ENCODE data around the gene HNF1A. TPM values are rescaled to one million over a fixed set of nuclear protein-coding genes. Genes with fewer than 3 reads are reported as not detected.

HNF1A gene
- total and polyA plus RNA-seq, 9 of the 15 experiments (the other 6 are each of a cell fraction or from before 2014, with no cell fraction given), result not detected

- TF ChIP-seq, protein P1, sequence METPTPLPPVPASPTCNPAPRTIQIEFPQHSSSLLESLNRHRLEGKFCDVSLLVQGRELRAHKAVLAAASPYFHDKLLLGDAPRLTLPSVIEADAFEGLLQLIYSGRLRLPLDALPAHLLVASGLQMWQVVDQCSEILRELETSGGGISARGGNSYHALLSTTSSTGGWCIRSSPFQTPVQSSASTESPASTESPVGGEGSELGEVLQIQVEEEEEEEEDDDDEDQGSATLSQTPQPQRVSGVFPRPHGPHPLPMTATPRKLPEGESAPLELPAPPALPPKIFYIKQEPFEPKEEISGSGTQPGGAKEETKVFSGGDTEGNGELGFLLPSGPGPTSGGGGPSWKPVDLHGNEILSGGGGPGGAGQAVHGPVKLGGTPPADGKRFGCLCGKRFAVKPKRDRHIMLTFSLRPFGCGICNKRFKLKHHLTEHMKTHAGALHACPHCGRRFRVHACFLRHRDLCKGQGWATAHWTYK (CRISPR knock-in tag; IDR thresholded peaks at IDR 0.05), result no peak
- no peak for TF ChIP-seq ILF3 (IDR thresholded peaks at IDR 0.05; ENCODE audit: borderline replicate concordance)
- no peak for TF ChIP-seq CBX2 (IDR thresholded peaks at IDR 0.05; ENCODE audit: insufficient read depth, low read length, poor library complexity, severe bottlenecking)
- no peak for TF ChIP-seq SLC30A9 (CRISPR knock-in tag; IDR thresholded peaks at IDR 0.05)
- TF ChIP-seq ZNF436 (CRISPR knock-in tag; IDR thresholded peaks at IDR 0.05), result no peak
- TF ChIP-seq, protein P2, sequence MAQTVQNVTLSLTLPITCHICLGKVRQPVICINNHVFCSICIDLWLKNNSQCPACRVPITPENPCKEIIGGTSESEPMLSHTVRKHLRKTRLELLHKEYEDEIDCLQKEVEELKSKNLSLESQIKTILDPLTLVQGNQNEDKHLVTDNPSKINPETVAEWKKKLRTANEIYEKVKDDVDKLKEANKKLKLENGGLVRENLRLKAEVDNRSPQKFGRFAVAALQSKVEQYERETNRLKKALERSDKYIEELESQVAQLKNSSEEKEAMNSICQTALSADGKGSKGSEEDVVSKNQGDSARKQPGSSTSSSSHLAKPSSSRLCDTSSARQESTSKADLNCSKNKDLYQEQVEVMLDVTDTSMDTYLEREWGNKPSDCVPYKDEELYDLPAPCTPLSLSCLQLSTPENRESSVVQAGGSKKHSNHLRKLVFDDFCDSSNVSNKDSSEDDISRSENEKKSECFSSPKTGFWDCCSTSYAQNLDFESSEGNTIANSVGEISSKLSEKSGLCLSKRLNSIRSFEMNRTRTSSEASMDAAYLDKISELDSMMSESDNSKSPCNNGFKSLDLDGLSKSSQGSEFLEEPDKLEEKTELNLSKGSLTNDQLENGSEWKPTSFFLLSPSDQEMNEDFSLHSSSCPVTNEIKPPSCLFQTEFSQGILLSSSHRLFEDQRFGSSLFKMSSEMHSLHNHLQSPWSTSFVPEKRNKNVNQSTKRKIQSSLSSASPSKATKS (CRISPR knock-in tag; IDR thresholded peaks at IDR 0.05), result no peak
- TF ChIP-seq ATF4 (CRISPR knock-in tag; IDR thresholded peaks at IDR 0.05), result no peak
- TF ChIP-seq NRF1 (conservative IDR thresholded peaks at IDR 0.05 in 1 of 2, IDR thresholded peaks at IDR 0.05 in 1 of 2), result no peak
- no peak for TF ChIP-seq CBX3 (IDR thresholded peaks at IDR 0.05; ENCODE audit: borderline replicate concordance in 1 of 2, low read length in 2 of 2)
- TF ChIP-seq NFE2 (IDR thresholded peaks at IDR 0.05; ENCODE audit: low read depth), result no peak
- TF ChIP-seq ZNF165 (CRISPR knock-in tag; IDR thresholded peaks at IDR 0.05; ENCODE audit: borderline replicate concordance), result no peak
- TF ChIP-seq, protein P3, sequence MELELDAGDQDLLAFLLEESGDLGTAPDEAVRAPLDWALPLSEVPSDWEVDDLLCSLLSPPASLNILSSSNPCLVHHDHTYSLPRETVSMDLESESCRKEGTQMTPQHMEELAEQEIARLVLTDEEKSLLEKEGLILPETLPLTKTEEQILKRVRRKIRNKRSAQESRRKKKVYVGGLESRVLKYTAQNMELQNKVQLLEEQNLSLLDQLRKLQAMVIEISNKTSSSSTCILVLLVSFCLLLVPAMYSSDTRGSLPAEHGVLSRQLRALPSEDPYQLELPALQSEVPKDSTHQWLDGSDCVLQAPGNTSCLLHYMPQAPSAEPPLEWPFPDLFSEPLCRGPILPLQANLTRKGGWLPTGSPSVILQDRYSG (tag; conservative IDR thresholded peaks at IDR 0.05; ENCODE audit: low read depth), result no peak
- TF ChIP-seq SMARCA4 (IDR thresholded peaks at IDR 0.05), result no peak
- no peak for TF ChIP-seq ILK (tag; IDR thresholded peaks at IDR 0.05; ENCODE audit: borderline replicate concordance, low read depth)
- no peak for TF ChIP-seq ZEB2 (IDR thresholded peaks at IDR 0.05)
- TF ChIP-seq ZC3H8 (IDR thresholded peaks at IDR 0.05), result no peak
- TF ChIP-seq ZNF444 (CRISPR knock-in tag; IDR thresholded peaks at IDR 0.05), result no peak
- TF ChIP-seq TRIM28 (IDR thresholded peaks at IDR 0.05), result no peak
- no peak for TF ChIP-seq KLF1 (tag; IDR thresholded peaks at IDR 0.05)
- TF ChIP-seq KDM2B (CRISPR knock-in tag; IDR thresholded peaks at IDR 0.05), result no peak
- TF ChIP-seq ZNF384 (IDR thresholded peaks at IDR 0.05; ENCODE audit: low read depth, low read length), result no peak
- TF ChIP-seq ZBTB8A (IDR thresholded peaks at IDR 0.05; ENCODE audit: partially characterized antibody), result no peak
- TF ChIP-seq, protein P4, sequence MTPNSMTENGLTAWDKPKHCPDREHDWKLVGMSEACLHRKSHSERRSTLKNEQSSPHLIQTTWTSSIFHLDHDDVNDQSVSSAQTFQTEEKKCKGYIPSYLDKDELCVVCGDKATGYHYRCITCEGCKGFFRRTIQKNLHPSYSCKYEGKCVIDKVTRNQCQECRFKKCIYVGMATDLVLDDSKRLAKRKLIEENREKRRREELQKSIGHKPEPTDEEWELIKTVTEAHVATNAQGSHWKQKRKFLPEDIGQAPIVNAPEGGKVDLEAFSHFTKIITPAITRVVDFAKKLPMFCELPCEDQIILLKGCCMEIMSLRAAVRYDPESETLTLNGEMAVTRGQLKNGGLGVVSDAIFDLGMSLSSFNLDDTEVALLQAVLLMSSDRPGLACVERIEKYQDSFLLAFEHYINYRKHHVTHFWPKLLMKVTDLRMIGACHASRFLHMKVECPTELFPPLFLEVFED (CRISPR knock-in tag; conservative IDR thresholded peaks at IDR 0.05), result no peak
Observed at GRCh38 chr12:121005346-121005815, 27.0 kb downstream of the HNF1A start (continued).

All from K562 (cell line).